Upper lobe of right lung (tissue), 1 donor: ENCODE results near the gene MARK1. TPM values are rescaled to one million over a fixed set of nuclear protein-coding genes. Genes with fewer than 3 reads are reported as not detected.

Source experiments
- ATAC-seq: fragments of 200-7000 bp; cut with Tn5 transposase; one replicate; pipeline ENCODE4 v1.9.1; 2020; ENCODE audit warnings: mild to moderate bottlenecking, moderate library complexity
- DNase-seq: peaks from one replicate; pipeline ENCODE4 v3.0.0-alpha.2; 2020
- H3K27ac ChIP-seq: fragments of 200-600 bp; one replicate; pipeline ENCODE4 v1.8.0; 2022
- H3K27me3 ChIP-seq: fragments of 200-600 bp; one replicate; pipeline ENCODE4 v1.8.0; 2022; ENCODE audit warnings: mild to moderate bottlenecking
- H3K36me3 ChIP-seq: fragments of 200-600 bp; one replicate; pipeline ENCODE4 v1.8.0; 2022
- H3K4me1 ChIP-seq: fragments of 200-600 bp; one replicate; pipeline ENCODE4 v1.8.0; 2022
- H3K4me3 ChIP-seq: fragments of 200-600 bp; one replicate; pipeline ENCODE4 v1.8.0; 2022; ENCODE audit warnings: mild to moderate bottlenecking
- H3K9me3 ChIP-seq: fragments of 200-600 bp; one replicate; pipeline ENCODE4 v1.8.0; 2022
- CTCF ChIP-seq: fragments of 200-600 bp; IDR thresholded peaks from one replicate; pipeline ENCODE4 v1.8.0; 2022; ENCODE audit warnings: antibody characterized with exemption
- intact Hi-C: fragments of 100-400 bp; cut with DNase I; formaldehyde crosslinking; loops from one replicate; pipeline ENCODE4 v1.11.0; 2022
- total RNA-seq: library from RNA; stranded (reverse); fragmentation: NEBNext Ultra II Directional; extraction: Animal tissue kit (Norgen Biotek cat#: 25700); gene quantifications from one replicate; pipeline ENCODE4 v1.2.1, GENCODE V29; 2021
- donor health status: DM: no; HTN: yes; CAD: no; lungs with severe emphysema.

The MARK1 gene
- total RNA-seq, 1 donor from 2014 or later, result 2.3 TPM

GRCh38 chr1:220692436-220693228 is 164.7 kb downstream of the MARK1 start:
- no peak for ATAC-seq
- Histone ChIP-seq H3K27me3 (no peaks in the 10 kb centered on the region), H3K36me3 (no peaks in the 10 kb centered on the region), H3K27ac (no peak overlapping the region), H3K4me1 (peaks cover 13% of the 10 kb centered on the region), H3K4me3 (no peak overlapping the region), H3K9me3 (no peaks in the 10 kb centered on the region)
- DNase-seq, result no peak
- intact Hi-C loops, result no loop called here
- TF ChIP-seq CTCF, result no peak

- Histone ChIP-seq H3K9me3 (no peaks in the 10 kb centered on the region), H3K27me3 (no peaks in the 10 kb centered on the region), H3K36me3 (no peaks in the 10 kb centered on the region), H3K4me3 (no peak overlapping the region), H3K27ac (no peak overlapping the region), H3K4me1 (peaks cover 8% of the 10 kb centered on the region)
- intact Hi-C loops, result no loop called here
- ATAC-seq, result no peak
- no peak for TF ChIP-seq CTCF
- no peak for DNase-seq
Observed at GRCh38 chr1:220694866-220695382, 167.0 kb downstream of the MARK1 start.

- ATAC-seq, result no peak
- no peak for DNase-seq
- Histone ChIP-seq H3K36me3 (no peaks in the 10 kb centered on the region), H3K27me3 (no peaks in the 10 kb centered on the region), H3K27ac (no peak overlapping the region), H3K9me3 (no peaks in the 10 kb centered on the region), H3K4me1 (peaks cover 6% of the 10 kb centered on the region), H3K4me3 (no peak overlapping the region)
- no peak for TF ChIP-seq CTCF
- intact Hi-C loops, result no loop called here
Observed at GRCh38 chr1:220695426-220695825, 167.5 kb downstream of the MARK1 start.

- Histone ChIP-seq H3K27ac (no peak overlapping the region), H3K4me3 (no peak overlapping the region), H3K4me1 (no peaks in the 10 kb centered on the region), H3K9me3 (no peaks in the 10 kb centered on the region), H3K36me3 (no peaks in the 10 kb centered on the region), H3K27me3 (no peaks in the 10 kb centered on the region)
- ATAC-seq (no peak), DNase-seq (no peak)
- no peak for TF ChIP-seq CTCF
- intact Hi-C loops, result no loop called here
Observed at GRCh38 chr1:220696226-220696862, 168.4 kb downstream of the MARK1 start.

- TF ChIP-seq CTCF, result no peak
Observed at GRCh38 chr1:220696863-220697231, 168.9 kb downstream of the MARK1 start.

More at GRCh38 chr1:220696863-220697231, 168.9 kb downstream of the MARK1 start:
- Histone ChIP-seq H3K4me3 (no peak overlapping the region), H3K9me3 (no peaks in the 10 kb centered on the region), H3K27ac (no peak overlapping the region), H3K36me3 (no peaks in the 10 kb centered on the region), H3K4me1 (no peaks in the 10 kb centered on the region), H3K27me3 (no peaks in the 10 kb centered on the region)
- ATAC-seq (no peak), DNase-seq (no peak)
- intact Hi-C loops, result no loop called here
